ENCODE data around the gene RPL9.

- no peak for TF ChIP-seq CTCF (conservative IDR thresholded peaks at IDR 0.05; ENCODE audit: low read depth, low read length)
- TF ChIP-seq RAD21 (IDR thresholded peaks at IDR 0.05; ENCODE audit: low read length) = no peak
Measured at GRCh38 chr4:39406763-39407583, 51.7 kb downstream of the RPL9 start, which contains the start of gene KLB.
